IPS-15b (cell line): ENCODE results near the gene SHISA5.
"Not testable (repeated sequence)": the region's sequence is repeated elsewhere in the genome, so short reads cannot be mapped to it uniquely, and the experiment has no call there.

Experiments used
- H3K27me3 ChIP-seq: one replicate; pipeline ENCODE4 v1.6.1; 2013; ENCODE audit warnings: low read length; ENCODE audit not compliant: control insufficient read depth, insufficient read depth
- H3K36me3 ChIP-seq: one replicate; pipeline ENCODE4 v1.6.1; 2013; ENCODE audit warnings: low read length; ENCODE audit not compliant: control insufficient read depth, insufficient read depth
- H3K4me1 ChIP-seq: one replicate; pipeline ENCODE4 v1.6.1; 2013; ENCODE audit warnings: mild to moderate bottlenecking, low read length; ENCODE audit not compliant: control insufficient read depth, insufficient read depth
- H3K4me3 ChIP-seq: one replicate; pipeline ENCODE4 v1.5.1; 2013; ENCODE audit warnings: low read depth, low read length
- H3K9ac ChIP-seq: one replicate; pipeline ENCODE4 v1.6.1; 2013; ENCODE audit warnings: low read depth, mild to moderate bottlenecking, low read length
- H3K9me3 ChIP-seq: one replicate; pipeline ENCODE4 v1.6.1; 2013; ENCODE audit warnings: mild to moderate bottlenecking, low read length; ENCODE audit not compliant: control insufficient read depth, insufficient read depth

Gene SHISA5

GRCh38 chr3:48500656-48501055 is 3.3 kb downstream of the SHISA5 start:
- H3K9me3 ChIP-seq, result no peaks in the 10 kb centered on the region
- H3K4me3 ChIP-seq, result no peak overlapping the region
- peaks cover 13% of the 10 kb centered on the region for H3K4me1 ChIP-seq
- no peak overlapping the region for H3K9ac ChIP-seq
- H3K27me3 ChIP-seq, result no peaks in the 10 kb centered on the region
- peaks cover 15% of the 10 kb centered on the region for H3K36me3 ChIP-seq

- Histone ChIP-seq H3K4me3 (no peak overlapping the region), H3K9ac (no peak overlapping the region)
These were observed 10.8 kb downstream of the SHISA5 start for GRCh38 chr3:48493203-48493501.

GRCh38 chr3:48492461-48493202 is 11.3 kb downstream of the SHISA5 start:
- peaks cover 2% of the 10 kb centered on the region for H3K36me3 ChIP-seq
- H3K9ac ChIP-seq, result no peak overlapping the region
- H3K9me3 ChIP-seq, result no peaks in the 10 kb centered on the region
- no peaks in the 10 kb centered on the region for H3K27me3 ChIP-seq
- no peaks in the 10 kb centered on the region for H3K4me1 ChIP-seq
- H3K4me3 ChIP-seq, result no peak overlapping the region

More at GRCh38 chr3:48493203-48493501, 10.8 kb downstream of the SHISA5 start:
- Histone ChIP-seq H3K9me3 (no peaks in the 10 kb centered on the region), H3K36me3 (peaks cover 5% of the 10 kb centered on the region), H3K27me3 (no peaks in the 10 kb centered on the region), H3K4me1 (no peaks in the 10 kb centered on the region)

GRCh38 chr3:48486952-48487351 is 17.0 kb downstream of the SHISA5 start:
- Histone ChIP-seq H3K27me3 (no peaks in the 10 kb centered on the region), H3K4me3 (no peak overlapping the region), H3K36me3 (peaks cover 2% of the 10 kb centered on the region), H3K4me1 (no peaks in the 10 kb centered on the region), H3K9me3 (no peaks in the 10 kb centered on the region), H3K9ac (no peak overlapping the region)

- H3K4me1 ChIP-seq, H3K9me3 ChIP-seq, H3K4me3 ChIP-seq, H3K9ac ChIP-seq, H3K27me3 ChIP-seq: not testable (repeated sequence)
- peaks cover 11% of the 10 kb centered on the region for H3K36me3 ChIP-seq
These were observed 21.2 kb downstream of the SHISA5 start for GRCh38 chr3:48482822-48483221.

GRCh38 chr3:48480891-48481290 is 23.1 kb downstream of the SHISA5 start:
- not testable (repeated sequence) for H3K9me3 ChIP-seq, H3K4me1 ChIP-seq, H3K9ac ChIP-seq, H3K27me3 ChIP-seq, H3K4me3 ChIP-seq
- peaks cover 18% of the 10 kb centered on the region for H3K36me3 ChIP-seq

GRCh38 chr3:48478626-48479555 is 25.1 kb downstream of the SHISA5 start:
- Histone ChIP-seq H3K36me3 (peaks cover 18% of the 10 kb centered on the region), H3K9me3 (no peaks in the 10 kb centered on the region), H3K4me3 (no peak overlapping the region), H3K27me3 (no peaks in the 10 kb centered on the region), H3K9ac (no peak overlapping the region), H3K4me1 (peaks cover 12% of the 10 kb centered on the region)

- peaks cover 16% of the 10 kb centered on the region for H3K4me1 ChIP-seq
- H3K9me3 ChIP-seq, result no peaks in the 10 kb centered on the region
- no peaks in the 10 kb centered on the region for H3K27me3 ChIP-seq
- H3K4me3 ChIP-seq, result no peak overlapping the region
- peaks cover 18% of the 10 kb centered on the region for H3K36me3 ChIP-seq
- H3K9ac ChIP-seq, result peak overlapping the region; percentile 12
These were observed 25.9 kb downstream of the SHISA5 start for GRCh38 chr3:48477959-48478520.

GRCh38 chr3:48476426-48477053 is 27.4 kb downstream of the SHISA5 start:
- Histone ChIP-seq H3K36me3 (peaks cover 18% of the 10 kb centered on the region), H3K9me3 (no peaks in the 10 kb centered on the region), H3K4me1 (peaks cover 16% of the 10 kb centered on the region), H3K27me3 (no peaks in the 10 kb centered on the region), H3K4me3 (no peak overlapping the region), H3K9ac (no peak overlapping the region)

GRCh38 chr3:48475188-48475587 is 28.8 kb downstream of the SHISA5 start:
- Histone ChIP-seq H3K9me3 (no peaks in the 10 kb centered on the region), H3K4me1 (peaks cover 16% of the 10 kb centered on the region), H3K4me3 (no peak overlapping the region), H3K27me3 (no peaks in the 10 kb centered on the region), H3K9ac (peak overlapping the region; percentile 14), H3K36me3 (peaks cover 22% of the 10 kb centered on the region)

GRCh38 chr3:48474619-48475018 is 29.4 kb downstream of the SHISA5 start:
- Histone ChIP-seq H3K4me1 (peaks cover 16% of the 10 kb centered on the region), H3K9ac (peak overlapping the region; percentile 14), H3K4me3 (no peak overlapping the region), H3K9me3 (no peaks in the 10 kb centered on the region), H3K36me3 (peaks cover 23% of the 10 kb centered on the region), H3K27me3 (no peaks in the 10 kb centered on the region)
